HEK293T (cell line): Measurements from ENCODE around the gene PPP1R17.

ENCODE experiments used
- CTCF ChIA-PET: fragments of 350-600 bp; formaldehyde crosslinking; extraction: SDS; loops from one replicate; lab custom pipeline; 2021; ENCODE audit warnings: antibody characterized with exemption, inconsistent platforms; lab: Yijun Ruan, JAX
- POLR2A ChIA-PET: fragments of 350-600 bp; formaldehyde crosslinking; extraction: SDS; loops from one replicate; lab custom pipeline; 2020; ENCODE audit warnings: antibody characterized with exemption, inconsistent platforms; lab: Yijun Ruan, JAX
- DNase-seq: peaks from one replicate; pipeline ENCODE4 v3.0.0; 2012; ENCODE audit warnings: mixed read lengths; ENCODE audit errors: extremely low spot score
- ARNT ChIP-seq: fragments of 450-650 bp; IDR thresholded peaks from 2 replicates; pipeline ENCODE4 v1.6.1; 2017; ENCODE audit warnings: mild to moderate bottlenecking
- BHLHE40 ChIP-seq: fragments of 450-650 bp; IDR thresholded peaks from 2 replicates; pipeline ENCODE4 v1.6.1; 2016; ENCODE audit warnings: mild to moderate bottlenecking, moderate library complexity, borderline replicate concordance
- CTBP1 ChIP-seq: fragments of 450-650 bp; IDR thresholded peaks from 2 replicates; pipeline ENCODE4 v1.6.1; 2016; ENCODE audit warnings: borderline replicate concordance
- ELF4 ChIP-seq: fragments of 450-650 bp; IDR thresholded peaks from 2 replicates; pipeline ENCODE4 v1.6.1; 2017; ENCODE audit warnings: antibody characterized with exemption
- FOXA1 ChIP-seq: fragments of 450-650 bp; IDR thresholded peaks from 2 replicates; pipeline ENCODE4 v1.6.1; 2016; ENCODE audit warnings: mild to moderate bottlenecking
- FOXK2 ChIP-seq: fragments of 450-650 bp; IDR thresholded peaks from 2 replicates; pipeline ENCODE4 v1.6.1; 2016; ENCODE audit warnings: mild to moderate bottlenecking
- FOXM1 ChIP-seq: fragments of 450-650 bp; IDR thresholded peaks from 2 replicates; pipeline ENCODE4 v1.6.1; 2017; ENCODE audit warnings: mild to moderate bottlenecking, borderline replicate concordance
- HDGF ChIP-seq: fragments of 450-650 bp; IDR thresholded peaks from 2 replicates; pipeline ENCODE4 v1.6.1; 2017; ENCODE audit warnings: antibody characterized with exemption, borderline replicate concordance
- L3MBTL2 ChIP-seq: fragments of 450-650 bp; conservative IDR thresholded peaks from 2 replicates; pipeline ENCODE4 v1.6.1; 2016; ENCODE audit warnings: mild to moderate bottlenecking
- LEF1 ChIP-seq: fragments of 450-650 bp; IDR thresholded peaks from 2 replicates; pipeline ENCODE4 v1.6.1; 2017; ENCODE audit warnings: mild to moderate bottlenecking, borderline replicate concordance
- NFRKB ChIP-seq: fragments of 450-650 bp; IDR thresholded peaks from 2 replicates; pipeline ENCODE4 v1.6.1; 2016; ENCODE audit warnings: mild to moderate bottlenecking, moderate library complexity
- SP1 ChIP-seq: fragments of 450-650 bp; IDR thresholded peaks from 2 replicates; pipeline ENCODE4 v1.6.1; 2017
- SUZ12 ChIP-seq: fragments of 450-650 bp; IDR thresholded peaks from 2 replicates; pipeline ENCODE4 v1.6.1; 2016; ENCODE audit warnings: mild to moderate bottlenecking
- TARDBP ChIP-seq: fragments of 450-650 bp; IDR thresholded peaks from 2 replicates; pipeline ENCODE4 v1.6.1; 2016
- ZNF384 ChIP-seq: fragments of 450-650 bp; IDR thresholded peaks from 2 replicates; pipeline ENCODE4 v1.6.1; 2016
- TF ChIP-seq, protein P1 (sequence below): fragments of 450-650 bp; IDR thresholded peaks from 2 replicates; pipeline ENCODE4 v1.6.1; 2016

PPP1R17 gene

DNA sequence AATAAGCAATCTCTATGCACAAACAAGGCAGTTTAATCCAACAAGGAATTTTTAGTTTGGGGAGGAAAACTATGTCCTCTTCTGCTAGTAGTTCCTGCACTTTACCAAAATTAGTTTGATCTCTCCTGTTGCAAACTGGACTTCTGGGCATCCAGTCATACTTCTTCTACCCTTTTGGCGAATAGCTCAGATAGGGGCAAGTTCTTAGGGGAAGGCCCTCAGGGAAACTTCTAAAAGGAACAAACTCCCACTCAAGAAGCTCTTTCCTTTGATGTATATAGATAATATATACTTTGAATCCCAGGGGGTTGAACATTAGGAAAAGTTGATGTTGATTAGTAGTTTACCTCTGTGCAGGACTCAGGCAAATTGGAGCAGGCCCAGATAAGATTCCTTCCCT lies 21.5 kb upstream of the PPP1R17 start:
- ChIA-PET CTCF (no interaction called here), POLR2A (no interaction called here)
- no peak for DNase-seq
- TF ChIP-seq ARNT (no peak), HDGF (no peak), CTBP1 (no peak), SUZ12 (no peak), ZNF384 (no peak), L3MBTL2 (no peak), NFRKB (no peak), FOXA1 (no peak)

DNA sequence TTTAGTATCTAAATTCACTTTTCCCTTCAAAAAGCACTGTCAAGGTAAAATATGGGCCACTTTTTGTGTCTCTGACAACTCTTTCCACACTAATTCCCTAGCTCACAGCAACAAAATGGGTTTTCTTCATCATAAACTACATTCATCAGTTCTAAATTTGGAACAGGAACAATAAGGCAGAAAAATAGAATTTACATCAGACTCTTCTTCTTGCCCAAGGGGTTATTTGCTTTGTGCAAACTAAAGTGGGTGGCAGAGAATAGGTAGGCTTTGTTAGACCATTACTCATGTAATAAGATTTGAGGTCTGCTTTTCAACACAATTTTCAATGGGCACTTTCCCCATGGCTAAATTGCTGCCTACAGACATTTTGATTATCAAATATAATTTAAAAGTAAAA lies 17.6 kb upstream of the PPP1R17 start:
- TF ChIP-seq FOXK2 (no peak), LEF1 (no peak), ELF4 (no peak), FOXA1 (no peak), NFRKB (no peak), TARDBP (no peak), ARNT (no peak), CTBP1 (no peak), L3MBTL2 (no peak), HDGF (no peak)
- TF ChIP-seq, protein P1, sequence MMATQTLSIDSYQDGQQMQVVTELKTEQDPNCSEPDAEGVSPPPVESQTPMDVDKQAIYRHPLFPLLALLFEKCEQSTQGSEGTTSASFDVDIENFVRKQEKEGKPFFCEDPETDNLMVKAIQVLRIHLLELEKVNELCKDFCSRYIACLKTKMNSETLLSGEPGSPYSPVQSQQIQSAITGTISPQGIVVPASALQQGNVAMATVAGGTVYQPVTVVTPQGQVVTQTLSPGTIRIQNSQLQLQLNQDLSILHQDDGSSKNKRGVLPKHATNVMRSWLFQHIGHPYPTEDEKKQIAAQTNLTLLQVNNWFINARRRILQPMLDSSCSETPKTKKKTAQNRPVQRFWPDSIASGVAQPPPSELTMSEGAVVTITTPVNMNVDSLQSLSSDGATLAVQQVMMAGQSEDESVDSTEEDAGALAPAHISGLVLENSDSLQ, result no peak
- CTCF ChIA-PET, result no interaction called here
- POLR2A ChIA-PET, result no interaction called here
- DNase-seq, result no peak

DNA sequence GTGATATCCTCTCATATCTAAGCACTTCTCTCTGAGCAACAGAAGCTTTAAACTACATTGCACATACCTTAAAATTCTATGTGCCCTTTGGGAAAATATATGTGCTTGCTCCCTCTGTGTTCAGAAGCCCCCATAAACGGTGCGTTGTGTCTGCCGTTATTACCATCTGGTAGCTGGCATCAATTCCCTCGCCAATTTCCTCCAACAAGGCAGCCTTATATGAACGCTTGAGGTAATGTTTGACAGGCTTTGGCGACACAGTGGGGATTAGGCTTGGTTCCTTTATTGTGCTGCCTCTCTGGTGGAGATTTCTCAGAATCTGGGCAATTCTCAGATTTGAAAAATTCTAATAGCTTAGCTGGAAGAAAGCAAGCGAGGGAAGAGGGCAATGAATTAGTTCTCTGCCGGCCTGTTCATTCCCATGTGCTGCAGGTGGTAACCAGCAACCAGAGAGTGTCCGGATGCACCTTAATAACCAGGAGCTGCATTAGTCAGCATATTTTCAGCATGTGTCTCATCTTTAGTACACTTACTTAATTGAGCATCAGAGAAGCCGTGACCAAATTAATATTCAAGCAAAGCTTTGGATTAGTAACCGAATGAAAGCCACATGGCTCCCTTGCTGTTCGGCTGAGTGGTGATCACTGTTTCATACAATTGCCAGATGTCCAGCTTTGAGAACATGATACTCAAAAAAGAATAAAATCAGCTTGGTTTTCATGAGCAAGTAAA lies 7.3 kb upstream of the PPP1R17 start:
- CTCF ChIA-PET, result no interaction called here

DNA sequence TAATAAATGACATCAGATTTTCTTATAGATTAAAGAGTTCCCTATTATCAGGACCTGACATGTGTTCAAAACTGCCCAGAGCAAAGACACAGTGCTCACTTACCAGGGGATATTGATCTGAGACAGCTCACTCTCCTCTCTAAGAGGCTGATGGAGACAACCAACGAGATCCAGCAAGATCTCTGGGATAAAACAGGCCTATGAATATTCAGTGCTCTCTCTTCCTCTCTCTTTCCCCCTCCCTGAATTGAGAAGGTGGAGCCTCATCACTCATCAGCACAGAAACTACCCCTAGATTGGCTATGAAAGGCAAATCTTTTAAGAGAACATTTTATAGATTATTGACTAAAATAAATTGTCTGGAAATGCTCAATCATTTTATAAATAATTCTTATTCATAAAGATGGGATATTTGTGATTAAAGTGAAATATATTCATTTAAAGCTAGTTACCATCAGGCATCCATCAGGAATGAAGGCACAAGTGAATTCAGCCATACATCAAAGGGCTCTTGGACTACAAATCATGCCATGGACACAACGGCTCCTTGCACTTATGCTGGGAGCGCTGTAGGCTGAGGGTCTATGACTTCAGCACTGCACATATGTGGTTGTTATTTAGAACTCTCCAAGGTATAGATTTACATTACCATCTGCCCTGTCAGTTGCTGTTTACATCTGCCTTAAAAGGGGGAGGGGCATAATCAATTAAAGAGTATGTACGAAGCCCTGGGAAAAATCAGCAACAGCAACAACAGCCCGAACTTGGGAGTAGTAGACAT lies 3.4 kb upstream of the PPP1R17 start:
- CTCF ChIA-PET, result no interaction called here
- DNase-seq, result no peak

More for the DNA sequence above, 7.3 kb upstream of the PPP1R17 start:
- POLR2A ChIA-PET, result no interaction called here
- no peak for DNase-seq
- TF ChIP-seq, protein P1, result no peak
- TF ChIP-seq SP1 (no peak), FOXK2 (no peak), HDGF (no peak), FOXM1 (no peak), FOXA1 (no peak), LEF1 (no peak), TARDBP (no peak), ARNT (no peak), SUZ12 (no peak), ELF4 (no peak), BHLHE40 (no peak), NFRKB (no peak)

DNA sequence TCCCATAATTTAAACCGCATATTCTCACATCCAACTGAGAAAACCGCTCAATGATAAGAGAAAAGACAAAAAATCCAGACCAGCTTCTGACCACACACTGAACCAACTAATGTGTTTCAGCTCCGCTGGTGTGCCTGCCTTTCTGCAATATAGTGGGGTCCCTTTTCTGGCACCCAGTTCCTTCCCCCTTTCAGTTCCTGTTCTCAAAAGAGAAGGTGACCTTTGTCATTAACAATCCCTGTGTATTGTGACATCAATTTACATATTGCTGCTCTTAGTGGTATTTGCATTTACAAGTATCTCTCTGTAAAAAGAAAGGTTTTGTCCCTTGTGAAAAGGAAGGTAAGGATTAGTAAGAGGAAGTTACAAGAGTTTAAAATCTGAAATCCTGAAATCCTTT lies 1.4 kb downstream of the PPP1R17 start:
- ChIA-PET CTCF (no interaction called here), POLR2A (no interaction called here)
- no peak for DNase-seq
- TF ChIP-seq ZNF384 (no peak), ELF4 (no peak), SUZ12 (no peak), TARDBP (no peak), L3MBTL2 (no peak), FOXM1 (no peak), SP1 (no peak), FOXK2 (no peak), CTBP1 (no peak), HDGF (no peak), FOXA1 (no peak), LEF1 (no peak), NFRKB (no peak), BHLHE40 (no peak)
- TF ChIP-seq, protein P1, result no peak

More for the DNA sequence above, 3.4 kb upstream of the PPP1R17 start:
- POLR2A ChIA-PET, result no interaction called here
- TF ChIP-seq SP1 (no peak), TARDBP (no peak), LEF1 (no peak), CTBP1 (no peak), FOXK2 (no peak)

DNA sequence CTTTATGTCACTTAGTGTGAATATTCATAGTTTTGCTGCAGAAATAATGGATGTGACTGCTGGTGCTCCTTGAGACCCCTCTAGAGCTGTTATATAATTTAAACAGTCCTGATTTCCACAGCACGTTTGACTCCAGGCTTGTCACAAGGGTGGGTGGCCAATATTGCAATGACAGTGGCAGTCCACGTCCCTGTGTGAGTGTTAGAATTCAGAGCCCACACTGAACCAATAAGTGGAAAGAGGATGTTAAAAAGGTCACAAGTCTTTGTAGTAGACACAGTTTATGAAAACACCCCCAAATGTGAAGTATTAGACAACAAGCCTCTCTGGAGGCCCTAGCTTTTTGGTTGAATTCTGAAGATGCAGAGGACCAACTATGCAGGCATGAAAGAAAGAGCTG lies 2.0 kb downstream of the PPP1R17 start:
- ChIA-PET POLR2A (no interaction called here), CTCF (no interaction called here)
- TF ChIP-seq BHLHE40 (no peak), ELF4 (no peak), SUZ12 (no peak), FOXK2 (no peak), LEF1 (no peak), NFRKB (no peak), ARNT (no peak), FOXA1 (no peak)
- no peak for DNase-seq
